Motor neuron (in vitro differentiated cells): Measurements from ENCODE around the gene TNRC6C. TPM values are rescaled to one million over a fixed set of nuclear protein-coding genes. Genes with fewer than 3 reads are reported as not detected.
"Not testable (repeated sequence)": the region's sequence is repeated elsewhere in the genome, so short reads cannot be mapped to it uniquely, and the experiment has no call there.

Source experiments
- ATAC-seq, 8 experiments: fragments of 200-7000 bp; cut with Tn5 transposase; replicated peaks in 6 of 8; 2 replicates each; pipeline ENCODE4 v1.8.0; 2021; ENCODE audit warnings: mild to moderate bottlenecking in 8 of 8, moderate library complexity in 8 of 8
- H3K27ac ChIP-seq, 2 donors: fragments of 250-450 bp; sonication (Bioruptor Pico); 2 replicates each; pipeline ENCODE4 v1.9.0; 2021; ENCODE audit warnings: antibody characterized with exemption in 2 of 2, mild to moderate bottlenecking in 2 of 2, moderate library complexity in 1 of 2
- H3K4me1 ChIP-seq, 2 donors: fragments of 250-450 bp; sonication (Bioruptor Pico); replicated peaks in 1 of 2; 2 replicates each; pipeline ENCODE4 v1.6.1; 2021; ENCODE audit warnings: antibody characterized with exemption in 2 of 2, mild to moderate bottlenecking in 2 of 2, moderate library complexity in 1 of 2
- H3K4me3 ChIP-seq, 5 donors: fragments of 250-450 bp; sonication (Bioruptor Pico); 2 replicates each; pipeline ENCODE4 v1.9.0; 2021; ENCODE audit warnings: antibody characterized with exemption in 5 of 5, mild to moderate bottlenecking in 5 of 5, moderate library complexity in 4 of 5
- WGBS, 10 experiments: fragments of 450-650 bp; shearing (Covaris generic); methylation state at CpG; one replicate each; pipeline ENCODE4 v1.0.0; 2022; 5-methylcytosine and 5-hydroxymethylcytosine counted together
- in situ Hi-C, 9 experiments: fragments of 400-800 bp; cut with MboI; loops; one replicate each; pipeline ENCODE4 v1.15.0; 2021; ENCODE audit warnings: low sequenced_read_pairs in 9 of 9, low pct_unique_long_range_greater_than_20kb in 2 of 9; ENCODE audit not compliant: unreplicated experiment in 9 of 9
- total RNA-seq, 8 experiments: library from RNA; unstranded; fragments of 300-600 nt; gene quantifications; 2 replicates each; pipeline versions ENCODE4 v1.2.3 to v1.2.4, GENCODE V29; 2022

TNRC6C gene
- total RNA-seq, 8 experiments from 2014 or later = 5.6 to 20.6 (median 16.1) TPM

GRCh38 chr17:78072961-78073360 is 114.5 kb downstream of the TNRC6C start:
- Histone ChIP-seq H3K27ac (no peak overlapping the region), H3K4me3 (no peak overlapping the region), H3K4me1 (no peaks in the 10 kb centered on the region)
- 80 to 100% (median 100%) methylated on average over 1 to 3 of the region's 3 CpGs; no CpG with 5 or more reads in 1 of the 10 experiments for WGBS, 10 experiments
- in situ Hi-C loops = no loop called here
- ATAC-seq = no peak

GRCh38 chr17:78075011-78075410 is 116.5 kb downstream of the TNRC6C start:
- no peaks in the 10 kb centered on the region for H3K4me1 ChIP-seq
- no peak overlapping the region for H3K27ac ChIP-seq
- H3K4me3 ChIP-seq = no peak overlapping the region
- WGBS, 10 experiments = 90 to 100% (median 95%) methylated on average over 3 to 9 of the region's 10 CpGs; no CpG with 5 or more reads in 3 of the 10 experiments
- in situ Hi-C loops = no loop called here
- no peak for ATAC-seq

DNA sequence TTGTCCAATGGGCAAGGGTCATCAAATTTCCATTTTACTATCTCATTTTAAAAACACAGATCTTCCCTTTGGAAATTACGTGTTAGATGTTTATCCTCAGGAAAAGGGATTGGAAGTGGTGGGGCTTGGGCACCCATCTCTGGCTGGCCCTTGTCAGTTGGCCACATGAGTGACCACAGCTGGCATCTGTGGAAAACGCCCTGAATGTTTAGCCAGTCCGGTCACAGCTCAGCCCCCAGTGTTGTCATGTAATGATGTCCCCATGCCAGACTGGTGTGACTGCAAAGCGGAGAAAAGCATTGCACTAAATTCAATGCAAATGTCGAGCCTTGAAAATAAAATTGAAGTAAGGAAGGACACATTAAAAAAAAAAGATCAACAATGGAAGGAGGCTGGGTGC is 117.0 kb downstream of the TNRC6C start:
- WGBS, 10 experiments = 60 to 100% (median 96%) methylated on average over 1 to 5 of the region's 5 CpGs; no CpG with 5 or more reads in 1 of the 10 experiments
- in situ Hi-C loops = no loop called here
- Histone ChIP-seq H3K27ac (no peak overlapping the region), H3K4me1 (no peaks in the 10 kb centered on the region), H3K4me3 (no peak overlapping the region)
- ATAC-seq = no peak

DNA sequence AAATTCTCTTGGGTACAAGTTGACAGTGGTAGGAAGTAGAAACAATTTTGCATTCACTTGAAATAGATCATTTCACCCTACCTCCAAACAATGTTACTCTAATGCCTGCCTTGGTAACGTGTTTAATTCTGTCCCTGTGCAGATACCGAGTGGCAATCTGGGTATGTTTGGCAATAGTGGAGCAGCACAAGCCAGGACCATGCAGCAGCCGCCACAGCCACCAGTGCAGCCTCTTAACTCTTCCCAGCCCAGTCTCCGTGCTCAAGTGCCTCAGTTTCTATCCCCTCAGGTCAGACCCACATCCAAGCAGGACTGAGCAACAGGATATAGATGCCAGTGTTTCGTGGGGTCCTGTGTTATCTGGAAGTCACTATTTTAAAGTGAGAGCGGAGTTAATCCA is 120.8 kb downstream of the TNRC6C start:
- Histone ChIP-seq H3K4me3 (no peak overlapping the region), H3K27ac (no peak overlapping the region), H3K4me1 (no peaks in the 10 kb centered on the region)
- ATAC-seq = no peak
- 63 to 100% (median 91%) methylated on average over 1 to 6 of the region's 6 CpGs; no CpG with 5 or more reads in 2 of the 10 experiments for WGBS, 10 experiments
- in situ Hi-C loops = no loop called here

DNA sequence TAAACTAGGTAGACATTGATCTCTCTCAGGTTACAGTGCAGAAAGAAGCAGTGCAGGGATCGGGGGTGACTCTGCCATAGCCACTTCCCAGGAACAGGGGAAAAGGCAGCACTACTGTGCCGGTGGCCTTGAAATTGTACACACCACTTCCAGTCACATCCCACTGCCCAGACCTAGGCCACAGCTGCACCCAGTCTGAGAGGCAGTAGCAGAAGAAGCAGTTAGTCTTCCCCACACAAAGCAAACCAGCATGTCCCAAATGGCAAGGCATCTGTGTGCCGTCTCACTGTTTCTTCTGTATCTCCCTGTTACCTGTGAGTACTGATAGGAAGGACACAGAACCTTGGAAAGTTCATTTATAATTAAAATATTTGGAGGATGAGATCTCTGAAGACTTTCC is 123.0 kb downstream of the TNRC6C start:
- no peaks in the 10 kb centered on the region for H3K4me1 ChIP-seq
- no peak overlapping the region for H3K27ac ChIP-seq
- in situ Hi-C loops = no loop called here
- 90 to 100% (median 94%) methylated on average over 1 to 3 of the region's 3 CpGs; no CpG with 5 or more reads in 5 of the 10 experiments for WGBS, 10 experiments
- ATAC-seq = no peak
- H3K4me3 ChIP-seq = no peak overlapping the region

GRCh38 chr17:78082355-78082872 is 123.9 kb downstream of the TNRC6C start:
- WGBS, 10 experiments = 47 to 100% (median 80%) methylated on average over 1 to 4 of the region's 5 CpGs; no CpG with 5 or more reads in 3 of the 10 experiments
- H3K4me3 ChIP-seq, H3K27ac ChIP-seq, ATAC-seq, in situ Hi-C loops, H3K4me1 ChIP-seq: not testable (repeated sequence)

DNA sequence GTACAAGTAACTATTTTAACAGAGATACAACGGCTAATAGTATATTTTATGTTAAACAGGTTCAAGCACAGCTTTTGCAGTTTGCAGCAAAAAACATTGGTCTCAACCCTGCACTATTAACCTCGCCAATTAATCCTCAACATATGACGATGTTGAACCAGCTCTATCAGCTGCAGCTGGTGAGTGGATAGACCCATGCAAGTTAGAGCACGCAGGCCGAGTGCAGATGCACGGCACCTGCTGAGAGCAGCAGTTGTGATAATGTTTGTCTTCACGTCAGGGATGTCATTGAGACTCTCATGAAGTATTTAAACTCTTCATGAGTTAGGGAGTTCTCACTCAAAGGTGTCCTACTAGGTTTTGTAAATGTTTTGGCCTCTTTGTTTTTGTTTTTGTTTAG is 124.5 kb downstream of the TNRC6C start:
- Histone ChIP-seq H3K4me1 (no peaks in the 10 kb centered on the region), H3K27ac (no peak overlapping the region), H3K4me3 (no peak overlapping the region)
- in situ Hi-C loops = no loop called here
- 44 to 100% (median 90%) methylated on average over 2 to 6 of the region's 7 CpGs for WGBS, 10 experiments
- no peak for ATAC-seq

GRCh38 chr17:78086740-78087139 is 128.2 kb downstream of the TNRC6C start:
- Histone ChIP-seq H3K27ac (no peak overlapping the region), H3K4me3 (no peak overlapping the region), H3K4me1 (no peaks in the 10 kb centered on the region)
- WGBS, 10 experiments = 83 to 100% (median 95%) methylated on average over 1 to 8 of the region's 13 CpGs; no CpG with 5 or more reads in 7 of the 10 experiments
- in situ Hi-C loops = no loop called here
- no peak for ATAC-seq

DNA sequence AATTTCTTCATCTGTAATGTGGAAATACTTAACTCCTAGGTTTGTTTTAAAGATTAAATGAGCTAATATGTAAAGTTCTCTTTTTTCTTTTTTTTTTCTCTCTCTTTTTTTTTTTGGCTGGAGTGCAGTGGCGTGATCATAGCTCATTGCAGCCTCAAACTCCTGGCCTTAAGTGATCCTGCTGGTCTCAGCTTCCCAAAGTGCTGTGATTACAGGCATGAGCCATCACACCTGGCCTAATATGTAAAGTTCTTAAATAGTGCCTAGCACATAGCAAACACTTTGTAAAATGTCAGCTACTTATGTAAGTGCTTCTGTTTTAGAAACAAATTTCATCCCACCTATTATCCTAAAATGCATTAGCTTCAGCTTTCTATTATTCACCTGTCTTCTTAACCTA is 130.0 kb downstream of the TNRC6C start:
- Histone ChIP-seq H3K4me1 (no peaks in the 10 kb centered on the region), H3K4me3 (no peak overlapping the region), H3K27ac (no peak overlapping the region)
- no peak for ATAC-seq
- in situ Hi-C loops = no loop called here
- WGBS, 10 experiments = 83 to 100% (median 100%) methylated on average over 1 of the region's 1 CpG; no CpG with 5 or more reads in 2 of the 10 experiments

DNA sequence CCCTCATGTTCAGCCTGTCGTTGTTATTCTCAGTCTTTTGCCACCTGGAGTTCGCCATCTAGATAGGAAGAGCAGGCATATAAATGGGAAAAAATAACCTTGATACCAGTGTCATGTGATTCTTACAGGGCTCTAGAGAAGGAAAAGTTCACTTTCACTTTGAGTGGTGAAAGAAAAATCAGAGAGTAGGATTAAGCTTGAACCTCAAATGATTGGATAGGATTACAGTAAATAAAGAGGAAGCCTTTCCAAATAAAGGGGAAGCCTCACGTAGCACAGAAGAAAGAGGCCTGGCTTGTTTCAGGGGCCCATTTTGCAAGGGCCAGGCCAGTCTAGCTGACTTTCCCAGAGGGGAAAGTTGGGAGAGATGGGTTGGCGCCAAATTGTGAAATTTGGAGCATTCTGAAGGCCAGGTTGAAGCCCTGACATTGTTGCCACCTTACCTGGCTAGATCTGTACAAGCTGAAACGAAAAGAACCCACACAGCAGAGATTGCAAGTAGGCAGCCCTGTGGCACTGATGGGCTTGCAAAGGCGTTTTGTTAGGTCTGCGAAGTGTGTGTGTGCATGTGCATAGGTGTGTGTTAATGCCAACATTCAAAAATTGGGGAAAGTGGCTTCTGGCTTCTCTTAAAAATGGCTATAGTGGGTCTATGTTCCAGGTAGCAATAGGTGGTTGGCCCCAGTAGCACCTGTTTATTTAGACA is 131.2 kb downstream of the TNRC6C start:
- Histone ChIP-seq H3K27ac (no peak overlapping the region), H3K4me1 (no peaks in the 10 kb centered on the region), H3K4me3 (no peak overlapping the region)
- 57 to 100% (median 80%) methylated on average over 2 to 5 of the region's 7 CpGs; no CpG with 5 or more reads in 1 of the 10 experiments for WGBS, 10 experiments
- ATAC-seq = no peak
- in situ Hi-C loops = no loop called here

GRCh38 chr17:78092794-78093324 is 134.4 kb downstream of the TNRC6C start:
- ATAC-seq = no peak
- in situ Hi-C loops = no loop called here
- H3K27ac ChIP-seq = no peak overlapping the region
- WGBS, 10 experiments = 47 to 100% (median 90%) methylated on average over 1 to 6 of the region's 6 CpGs
- H3K4me1 ChIP-seq = no peaks in the 10 kb centered on the region
- no peak overlapping the region for H3K4me3 ChIP-seq

DNA sequence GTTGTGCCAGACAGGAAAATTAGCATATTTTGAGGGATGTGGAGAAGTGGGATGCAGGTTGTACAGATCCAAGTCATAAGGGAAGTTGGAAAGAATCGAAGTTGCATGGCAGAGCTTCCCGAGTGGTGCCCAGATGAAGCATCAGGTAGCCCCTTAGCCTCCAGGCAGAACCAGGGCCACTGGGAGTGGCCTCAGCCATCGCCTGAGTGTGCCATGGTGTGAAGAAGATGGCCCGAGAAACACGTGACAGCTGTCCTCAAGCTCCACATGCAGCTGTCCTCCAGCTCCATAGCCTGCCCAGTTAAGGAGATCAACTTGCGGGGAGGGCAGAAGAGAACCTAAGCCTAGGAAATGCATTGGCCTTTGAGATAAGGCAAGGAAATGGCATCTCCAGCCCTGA is 136.5 kb downstream of the TNRC6C start:
- ATAC-seq = no peak

DNA sequence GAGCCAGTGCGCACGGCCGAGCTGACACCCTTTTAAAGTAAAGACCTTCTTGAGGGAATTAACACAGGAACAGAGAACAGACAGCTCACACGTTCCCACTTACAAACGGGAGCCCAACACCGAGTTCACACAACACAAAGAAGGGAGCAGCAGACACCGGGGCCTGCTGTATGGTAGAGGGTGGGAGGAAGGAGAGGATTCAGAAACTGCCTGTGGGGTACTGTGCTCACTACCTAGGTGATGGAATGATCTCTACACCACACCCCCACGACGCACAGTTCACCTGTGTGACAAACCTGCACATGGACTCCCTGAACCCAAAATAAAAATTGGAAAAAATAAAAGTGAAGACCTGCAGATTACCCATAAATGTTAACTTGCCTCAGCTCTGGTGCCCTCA is 137.6 kb downstream of the TNRC6C start:
- H3K27ac ChIP-seq = no peak overlapping the region
- WGBS, 10 experiments = 85 to 100% (median 93%) methylated on average over 3 to 5 of the region's 9 CpGs; no CpG with 5 or more reads in 5 of the 10 experiments

More for the DNA sequence above, 136.5 kb downstream of the TNRC6C start:
- 93 to 100% (median 100%) methylated on average over 1 to 2 of the region's 6 CpGs; no CpG with 5 or more reads in 6 of the 10 experiments for WGBS, 10 experiments
- no peaks in the 10 kb centered on the region for H3K4me1 ChIP-seq
- no peak overlapping the region for H3K27ac ChIP-seq
- H3K4me3 ChIP-seq = no peak overlapping the region
- in situ Hi-C loops = no loop called here

More for the DNA sequence above, 137.6 kb downstream of the TNRC6C start:
- in situ Hi-C loops = no loop called here
- Histone ChIP-seq H3K4me3 (no peak overlapping the region), H3K4me1 (no peaks in the 10 kb centered on the region)
- ATAC-seq = no peak
